C4-2B (cell line): ENCODE measurements around the gene GPS2.

Experiments used
- ZFX ChIP-seq: fragments of 450-650 bp; IDR thresholded peaks from 2 replicates; pipeline ENCODE4 v1.6.1; 2017
- TF ChIP-seq, protein P1 (sequence below): fragments of 450-650 bp; conservative IDR thresholded peaks from 2 replicates; pipeline ENCODE4 v1.5.1; 2017; ENCODE audit warnings: mild to moderate bottlenecking

DNA sequence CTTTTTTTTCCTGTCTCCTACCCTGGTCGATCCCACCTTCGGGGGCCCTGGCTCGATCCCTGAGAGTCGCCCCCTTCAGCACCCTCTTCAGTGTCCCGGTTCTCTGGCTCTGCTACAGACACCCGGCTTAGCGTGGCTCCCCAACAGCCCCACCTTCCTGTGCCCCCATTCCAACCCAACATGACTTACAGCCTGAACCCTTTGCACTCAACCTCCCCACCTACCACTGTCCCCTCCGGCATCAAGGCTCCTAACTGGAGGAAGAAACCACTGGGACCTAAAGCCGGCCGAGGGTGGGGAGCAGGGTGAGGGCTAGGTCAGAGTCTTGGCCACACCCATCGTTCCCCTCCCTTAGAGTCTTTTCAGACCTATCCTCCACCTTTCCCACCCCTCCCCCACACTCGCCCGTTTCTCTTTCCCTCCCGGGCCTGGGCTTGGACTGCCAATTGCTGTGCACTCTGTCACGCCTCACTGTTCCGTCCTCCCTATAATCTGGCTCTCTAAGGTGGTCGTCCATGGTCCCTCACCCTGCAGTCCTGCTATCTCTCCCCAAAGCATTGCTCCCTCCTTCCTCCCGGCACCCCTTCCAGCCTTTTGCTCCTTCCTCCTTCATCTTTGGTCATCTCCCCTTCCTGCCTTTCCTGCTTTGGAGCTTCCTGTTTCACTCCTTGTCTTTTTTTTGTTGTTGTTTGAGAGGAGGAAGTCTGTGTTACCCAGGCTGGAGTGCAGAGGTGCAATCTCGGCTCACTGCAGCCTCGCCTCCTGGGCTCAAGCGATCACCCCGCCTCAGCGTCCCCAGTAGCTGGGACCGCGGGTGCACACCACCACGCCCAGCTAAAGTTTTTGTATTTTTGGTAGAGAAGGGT is 52.0 kb downstream of the GPS2 start:
- TF ChIP-seq, protein P1, sequence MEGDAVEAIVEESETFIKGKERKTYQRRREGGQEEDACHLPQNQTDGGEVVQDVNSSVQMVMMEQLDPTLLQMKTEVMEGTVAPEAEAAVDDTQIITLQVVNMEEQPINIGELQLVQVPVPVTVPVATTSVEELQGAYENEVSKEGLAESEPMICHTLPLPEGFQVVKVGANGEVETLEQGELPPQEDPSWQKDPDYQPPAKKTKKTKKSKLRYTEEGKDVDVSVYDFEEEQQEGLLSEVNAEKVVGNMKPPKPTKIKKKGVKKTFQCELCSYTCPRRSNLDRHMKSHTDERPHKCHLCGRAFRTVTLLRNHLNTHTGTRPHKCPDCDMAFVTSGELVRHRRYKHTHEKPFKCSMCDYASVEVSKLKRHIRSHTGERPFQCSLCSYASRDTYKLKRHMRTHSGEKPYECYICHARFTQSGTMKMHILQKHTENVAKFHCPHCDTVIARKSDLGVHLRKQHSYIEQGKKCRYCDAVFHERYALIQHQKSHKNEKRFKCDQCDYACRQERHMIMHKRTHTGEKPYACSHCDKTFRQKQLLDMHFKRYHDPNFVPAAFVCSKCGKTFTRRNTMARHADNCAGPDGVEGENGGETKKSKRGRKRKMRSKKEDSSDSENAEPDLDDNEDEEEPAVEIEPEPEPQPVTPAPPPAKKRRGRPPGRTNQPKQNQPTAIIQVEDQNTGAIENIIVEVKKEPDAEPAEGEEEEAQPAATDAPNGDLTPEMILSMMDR = no peak
- no peak for TF ChIP-seq ZFX
